ENCODE measurements around the gene MUC4.

GRCh38 chr3:195859846-195860411 is 48.2 kb upstream of the MUC4 start:
- no peak for TF ChIP-seq TAF1 (conservative IDR thresholded peaks at IDR 0.05)
- TF ChIP-seq CTCF (IDR thresholded peaks at IDR 0.05; ENCODE audit: low read depth, low read length, missing input control), result no peak
- TF ChIP-seq RXRA (IDR thresholded peaks at IDR 0.05), result no peak
- no peak for TF ChIP-seq SP1 (IDR thresholded peaks at IDR 0.05)
- TF ChIP-seq MAX (IDR thresholded peaks at IDR 0.05), result no peak
- no peak for TF ChIP-seq HNF4A (conservative IDR thresholded peaks at IDR 0.05)
- TF ChIP-seq RAD21 (IDR thresholded peaks at IDR 0.05), result no peak
- TF ChIP-seq EGR1 (IDR thresholded peaks at IDR 0.05; ENCODE audit: low read depth in 2 of 2), result no peak

Measured in liver (tissue), 3 donors.